ENCODE measurements around the gene PEX11A. TPM values are rescaled to one million over a fixed set of nuclear protein-coding genes. Genes with fewer than 3 reads are reported as not detected.
"Not testable (repeated sequence)": the region's sequence is repeated elsewhere in the genome, so short reads cannot be mapped to it uniquely, and the experiment has no call there.

The PEX11A gene
- total RNA-seq, 6 donors from 2014 or later, result 4.4 to 18.7 (median 6.7) TPM

- Histone ChIP-seq H3K4me3 (no peak overlapping the region), H3K27ac (no peak overlapping the region), H3K27me3 (no peaks in the 10 kb centered on the region), H3K9me3 (no peaks in the 10 kb centered on the region), H3K36me3 (no peaks in the 10 kb centered on the region), H3K4me1 (no peaks in the 10 kb centered on the region)
- WGBS, 2 donors, result 43 to 45% methylated on average over 1 of the region's 1 CpG
- DNase-seq (no peak), ATAC-seq (ENCODE audit: low FRiP score in 2 of 2) (no peak)
- TF ChIP-seq POLR2AphosphoS5 (IDR thresholded peaks at IDR 0.05) (no peak), POLR2A (IDR thresholded peaks at IDR 0.05) (no peak), EP300 (IDR thresholded peaks at IDR 0.05) (no peak)
- TF ChIP-seq, protein P1, sequence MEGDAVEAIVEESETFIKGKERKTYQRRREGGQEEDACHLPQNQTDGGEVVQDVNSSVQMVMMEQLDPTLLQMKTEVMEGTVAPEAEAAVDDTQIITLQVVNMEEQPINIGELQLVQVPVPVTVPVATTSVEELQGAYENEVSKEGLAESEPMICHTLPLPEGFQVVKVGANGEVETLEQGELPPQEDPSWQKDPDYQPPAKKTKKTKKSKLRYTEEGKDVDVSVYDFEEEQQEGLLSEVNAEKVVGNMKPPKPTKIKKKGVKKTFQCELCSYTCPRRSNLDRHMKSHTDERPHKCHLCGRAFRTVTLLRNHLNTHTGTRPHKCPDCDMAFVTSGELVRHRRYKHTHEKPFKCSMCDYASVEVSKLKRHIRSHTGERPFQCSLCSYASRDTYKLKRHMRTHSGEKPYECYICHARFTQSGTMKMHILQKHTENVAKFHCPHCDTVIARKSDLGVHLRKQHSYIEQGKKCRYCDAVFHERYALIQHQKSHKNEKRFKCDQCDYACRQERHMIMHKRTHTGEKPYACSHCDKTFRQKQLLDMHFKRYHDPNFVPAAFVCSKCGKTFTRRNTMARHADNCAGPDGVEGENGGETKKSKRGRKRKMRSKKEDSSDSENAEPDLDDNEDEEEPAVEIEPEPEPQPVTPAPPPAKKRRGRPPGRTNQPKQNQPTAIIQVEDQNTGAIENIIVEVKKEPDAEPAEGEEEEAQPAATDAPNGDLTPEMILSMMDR (IDR thresholded peaks at IDR 0.05), result no peak
Measured at GRCh38 chr15:89707577-89707976, 17.0 kb upstream of the PEX11A start.

- no peaks in the 10 kb centered on the region for H3K36me3 ChIP-seq
- TF ChIP-seq POLR2AphosphoS5 (IDR thresholded peaks at IDR 0.05) (no peak), POLR2A (IDR thresholded peaks at IDR 0.05) (no peak)
- TF ChIP-seq, protein P1 (IDR thresholded peaks at IDR 0.05), result no peak
- H3K27me3 ChIP-seq, result no peaks in the 10 kb centered on the region
- H3K4me3 ChIP-seq, result no peak overlapping the region
- ATAC-seq (ENCODE audit: low FRiP score in 2 of 2) (no peak), DNase-seq (no peak)
- H3K4me1 ChIP-seq, result no peaks in the 10 kb centered on the region
- H3K9me3 ChIP-seq, result no peaks in the 10 kb centered on the region
- H3K27ac ChIP-seq, result no peak overlapping the region
Measured at GRCh38 chr15:89704411-89704810, 13.9 kb upstream of the PEX11A start.

GRCh38 chr15:89695198-89695597 lies 4.6 kb upstream of the PEX11A start:
- Histone ChIP-seq H3K27ac (no peak overlapping the region), H3K27me3 (no peaks in the 10 kb centered on the region), H3K36me3 (no peaks in the 10 kb centered on the region), H3K4me1 (peaks cover 3 to 12% (median 4%) of the 10 kb centered on the region in 4 donors), H3K9me3 (no peaks in the 10 kb centered on the region), H3K4me3 (no peak overlapping the region)
- DNase-seq (no peak), ATAC-seq (ENCODE audit: low FRiP score in 2 of 2) (no peak)
- TF ChIP-seq EP300 (IDR thresholded peaks at IDR 0.05) (no peak), POLR2A (IDR thresholded peaks at IDR 0.05) (no peak), POLR2AphosphoS5 (IDR thresholded peaks at IDR 0.05) (no peak)
- TF ChIP-seq, protein P1 (IDR thresholded peaks at IDR 0.05), result no peak
- 77 to 94% methylated on average over 1 of the region's 1 CpG for WGBS, 2 donors

- H3K27me3 ChIP-seq, result no peaks in the 10 kb centered on the region
- H3K36me3 ChIP-seq, result no peaks in the 10 kb centered on the region
- DNase-seq, result no peak
- WGBS, 2 donors, result 79 to 83% methylated on average over 1 of the region's 1 CpG
- no peak overlapping the region for H3K27ac ChIP-seq
- ATAC-seq (ENCODE audit: low FRiP score in 2 of 2), result no peak
- H3K9me3 ChIP-seq, result no peaks in the 10 kb centered on the region
- TF ChIP-seq POLR2AphosphoS5 (IDR thresholded peaks at IDR 0.05) (no peak), EP300 (IDR thresholded peaks at IDR 0.05) (no peak), POLR2A (IDR thresholded peaks at IDR 0.05) (no peak)
- TF ChIP-seq, protein P1 (IDR thresholded peaks at IDR 0.05), result no peak
- no peak overlapping the region for H3K4me3 ChIP-seq
- H3K4me1 ChIP-seq, result peaks cover 3 to 23% (median 12%) of the 10 kb centered on the region in 4 donors
Measured at GRCh38 chr15:89693696-89694095, 3.1 kb upstream of the PEX11A start.

DNA sequence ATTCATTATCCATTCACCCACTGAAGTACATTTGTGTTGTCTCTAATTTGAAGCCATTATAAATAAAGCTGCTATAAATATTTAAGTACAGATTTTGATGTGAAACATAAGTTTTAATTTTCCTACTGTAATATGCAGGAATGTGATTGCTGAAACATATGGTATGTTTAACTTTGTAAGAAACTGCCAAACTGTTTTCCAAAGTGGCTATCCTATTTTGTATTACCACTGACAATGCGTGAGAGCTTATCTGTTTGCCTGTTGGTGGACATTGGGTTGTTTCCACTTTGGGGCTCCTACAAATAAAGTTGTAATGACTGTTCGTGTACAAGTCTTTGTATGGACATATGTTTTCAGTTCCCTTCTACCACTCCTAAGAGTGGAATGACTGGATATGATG lies 2.5 kb upstream of the PEX11A start:
- DNase-seq (no peak), ATAC-seq (ENCODE audit: low FRiP score in 2 of 2) (no peak)

DNA sequence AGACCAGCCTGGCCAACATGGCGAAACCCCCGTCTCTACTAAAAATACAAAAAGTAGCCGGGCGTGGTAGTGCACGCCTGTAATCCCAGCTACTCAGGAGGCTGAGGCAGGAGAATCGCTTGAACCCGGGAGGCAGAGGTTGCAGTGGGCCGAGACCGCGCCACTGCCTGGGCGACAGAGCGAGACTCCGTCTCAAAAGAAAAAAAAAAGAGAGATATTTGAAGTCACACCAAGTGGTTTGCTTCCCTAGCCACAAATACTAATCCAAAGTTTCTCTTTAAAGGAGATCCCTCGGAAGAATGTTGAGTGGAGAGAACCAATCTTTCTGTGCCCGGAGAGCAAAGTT lies 651 bp downstream of the PEX11A start:
- 51 to 66% methylated on average over 15 of the region's 15 CpGs for whole genome bisulfite sequencing, 2 donors
- Histone ChIP-seq H3K4me1 (peaks cover 3 to 23% (median 12%) of the 10 kb centered on the region in 4 donors), H3K27ac (peak overlapping the region; percentile 43 to 75 (median 58)), H3K4me3 (peak overlapping the region; percentile 49 to 80 (median 64))
- not testable (repeated sequence) for ATAC-seq (ENCODE audit: low FRiP score in 2 of 2); H3K36me3 ChIP-seq; H3K9me3 ChIP-seq; H3K27me3 ChIP-seq; DNase-seq

More for the DNA sequence above, 2.5 kb upstream of the PEX11A start:
- TF ChIP-seq EP300 (IDR thresholded peaks at IDR 0.05), result no peak
- TF ChIP-seq POLR2AphosphoS5 (IDR thresholded peaks at IDR 0.05), result no peak
- TF ChIP-seq, protein P1 (IDR thresholded peaks at IDR 0.05), result no peak
- TF ChIP-seq POLR2A (IDR thresholded peaks at IDR 0.05), result no peak
- Histone ChIP-seq H3K36me3 (no peaks in the 10 kb centered on the region), H3K9me3 (no peaks in the 10 kb centered on the region), H3K27ac (no peak overlapping the region), H3K4me1 (peaks cover 3 to 23% (median 12%) of the 10 kb centered on the region in 4 donors), H3K4me3 (no peak overlapping the region), H3K27me3 (no peaks in the 10 kb centered on the region)
- WGBS, 2 donors, result 71 to 80% methylated on average over 2 of the region's 2 CpGs
